IMR-90 (cell line): ENCODE results near the gene SORCS1. TPM values are rescaled to one million over a fixed set of nuclear protein-coding genes. Genes with fewer than 3 reads are reported as not detected.

ENCODE experiments used
- ATAC-seq: fragments of 200-7000 bp; cut with Tn5 transposase; 2 replicates; pipeline ENCODE4 v1.9.1; 2020; ENCODE audit warnings: low read depth, mild to moderate bottlenecking, moderate library complexity
- BruUV-seq: library from RNA; stranded (reverse); fragments of 400-500 nt; replicated peaks from 2 replicates; lab custom pipeline; 2021; lab: Mats Ljungman, UMichigan
- CTCF ChIA-PET: fragments of 300-600 bp; formaldehyde crosslinking; extraction: SDS; loops from one replicate; lab custom pipeline; 2021; ENCODE audit warnings: antibody characterized with exemption; lab: Yijun Ruan, JAX
- POLR2A ChIA-PET: fragments of 300-600 bp; sonication (Branson Sonifier 250); formaldehyde crosslinking; loops from one replicate; lab custom pipeline; 2022; ENCODE audit warnings: antibody characterized with exemption; ENCODE audit not compliant: unreplicated experiment; lab: Charles Lee
- DNase-seq: peaks from one replicate; pipeline ENCODE4 v3.0.0; 2013
- H2AFZ ChIP-seq: replicated peaks from 2 replicates; pipeline ENCODE3; 2013; ENCODE audit warnings: low read length, mild to moderate bottlenecking; ENCODE audit not compliant: poor library complexity
- H2AK5ac ChIP-seq: 2 replicates; pipeline ENCODE4 v1.6.1; 2013; ENCODE audit warnings: low read depth, low read length, inconsistent platforms
- H2AK9ac ChIP-seq: replicated peaks from 2 replicates; pipeline ENCODE3; 2013; ENCODE audit warnings: mild to moderate bottlenecking, low read depth, low read length, moderate library complexity; ENCODE audit not compliant: poor library complexity
- H2BK120ac ChIP-seq: 2 replicates; pipeline ENCODE4 v1.6.1; 2013; ENCODE audit warnings: low read depth, low read length, inconsistent platforms
- H2BK15ac ChIP-seq: 3 replicates; pipeline ENCODE4 v1.6.1; 2013; ENCODE audit warnings: low read depth, low read length, inconsistent platforms
- H2BK20ac ChIP-seq: 2 replicates; pipeline ENCODE4 v1.6.1; 2013; ENCODE audit warnings: low read depth, mild to moderate bottlenecking, inconsistent platforms, low read length, moderate library complexity
- H2BK5ac ChIP-seq: 2 replicates; pipeline ENCODE4 v1.6.1; 2013; ENCODE audit warnings: mild to moderate bottlenecking, low read depth, low read length, inconsistent platforms; ENCODE audit not compliant: poor library complexity, severe bottlenecking
- H3K14ac ChIP-seq: replicated peaks from 2 replicates; pipeline ENCODE4 v1.6.1; 2013; ENCODE audit warnings: low read depth, low read length, inconsistent platforms
- H3K18ac ChIP-seq: 2 replicates; pipeline ENCODE4 v1.6.1; 2013; ENCODE audit warnings: low read depth, low read length, control low read depth
- H3K23ac ChIP-seq: 2 replicates; pipeline ENCODE4 v1.6.1; 2013; ENCODE audit warnings: low read depth, low read length, inconsistent platforms
- H3K27ac ChIP-seq: 2 replicates; pipeline ENCODE4 v1.5.1; 2013; ENCODE audit warnings: mild to moderate bottlenecking, control low read depth, low read length; ENCODE audit not compliant: insufficient read depth
- H3K27me3 ChIP-seq: 2 replicates; pipeline ENCODE4 v1.6.1; 2013; ENCODE audit warnings: low read length; ENCODE audit not compliant: control insufficient read depth, insufficient read depth
- H3K36me3 ChIP-seq: 2 replicates; pipeline ENCODE4 v1.6.1; 2013; ENCODE audit warnings: low read length, mixed read lengths; ENCODE audit not compliant: control insufficient read depth, insufficient read depth
- H3K4ac ChIP-seq: 2 replicates; pipeline ENCODE4 v1.6.1; 2013; ENCODE audit warnings: low read depth, low read length, inconsistent platforms
- H3K4me1 ChIP-seq: 2 replicates; pipeline ENCODE4 v1.6.1; 2013; ENCODE audit warnings: low read length, mixed read lengths; ENCODE audit not compliant: control insufficient read depth, insufficient read depth
- H3K4me2 ChIP-seq: 2 replicates; pipeline ENCODE4 v1.6.1; 2013; ENCODE audit warnings: low read depth, mild to moderate bottlenecking, control low read depth, low read length, moderate library complexity
- H3K4me3 ChIP-seq: 2 replicates; pipeline ENCODE4 v1.5.1; 2013; ENCODE audit warnings: low read depth, mild to moderate bottlenecking, control low read depth, low read length, moderate library complexity; ENCODE audit not compliant: insufficient read depth
- H3K56ac ChIP-seq: 2 replicates; pipeline ENCODE4 v1.6.1; 2013; ENCODE audit warnings: low read length, inconsistent platforms; ENCODE audit not compliant: insufficient read depth; ENCODE audit errors: extremely low read depth
- H3K79me1 ChIP-seq, 2 experiments: 2 replicates each; pipeline ENCODE4 v1.6.1; 2013; ENCODE audit warnings: low read length in 2 of 2, inconsistent platforms in 1 of 2, low read depth in 1 of 2
- H3K9ac ChIP-seq: 2 replicates; pipeline ENCODE4 v1.6.1; 2013; ENCODE audit warnings: low read depth, low read length, control low read depth
- H3K9me1 ChIP-seq: 2 replicates; pipeline ENCODE4 v1.6.1; 2013; ENCODE audit warnings: low read length, inconsistent platforms; ENCODE audit not compliant: insufficient read depth
- H3K9me3 ChIP-seq: 2 replicates; pipeline ENCODE4 v1.6.1; 2013; ENCODE audit warnings: low read length; ENCODE audit not compliant: control insufficient read depth, insufficient read depth
- H4K20me1 ChIP-seq: 2 replicates; pipeline ENCODE4 v1.6.1; 2013; ENCODE audit warnings: low read length, inconsistent platforms; ENCODE audit not compliant: insufficient read depth
- H4K5ac ChIP-seq: 2 replicates; pipeline ENCODE4 v1.6.1; 2013; ENCODE audit warnings: mild to moderate bottlenecking, low read depth, low read length, control low read depth
- H4K8ac ChIP-seq, 2 experiments: 2 replicates each; pipeline ENCODE4 v1.6.1; 2013; ENCODE audit warnings: low read depth in 2 of 2, low read length in 2 of 2, control low read depth in 1 of 2, inconsistent platforms in 1 of 2
- H4K91ac ChIP-seq: 2 replicates; pipeline ENCODE4 v1.6.1; 2013; ENCODE audit warnings: low read depth, low read length, inconsistent platforms; ENCODE audit not compliant: insufficient read depth
- CEBPB ChIP-seq: IDR thresholded peaks from 2 replicates; pipeline ENCODE4 v1.6.1; 2012; ENCODE audit warnings: low read depth, low read length, improper control_type of control experiment
- FOS ChIP-seq: fragments of 150-350 bp; IDR thresholded peaks from 2 replicates; pipeline ENCODE4 v1.6.1; 2016; ENCODE audit warnings: low read depth, low read length
- MAFK ChIP-seq: IDR thresholded peaks from 2 replicates; pipeline ENCODE4 v1.6.1; 2012; ENCODE audit warnings: low read depth, low read length, improper control_type of control experiment
- MXI1 ChIP-seq: IDR thresholded peaks from 2 replicates; pipeline ENCODE4 v1.6.1; 2012; ENCODE audit warnings: low read depth, mild to moderate bottlenecking, low read length, moderate library complexity, borderline replicate concordance
- POLR2A ChIP-seq: IDR thresholded peaks from 2 replicates; pipeline ENCODE4 v1.6.1; 2012; ENCODE audit warnings: mild to moderate bottlenecking, low read depth, low read length
- RAD21 ChIP-seq: IDR thresholded peaks from 2 replicates; pipeline ENCODE4 v1.6.1; 2012; ENCODE audit warnings: low read length, improper control_type of control experiment
- RFX5 ChIP-seq: IDR thresholded peaks from 2 replicates; pipeline ENCODE4 v1.8.0; 2012; ENCODE audit warnings: low read depth, mild to moderate bottlenecking, low read length, moderate library complexity
- SMC3 ChIP-seq: fragments of 150-350 bp; IDR thresholded peaks from 2 replicates; pipeline ENCODE4 v1.6.1; 2016; ENCODE audit warnings: low read depth, mild to moderate bottlenecking, antibody characterized with exemption, low read length, moderate library complexity
- WGBS, 2 experiments: methylation state at CpG; one replicate each; pipeline versions ENCODE4 v1.1.5 to v1.1.7; 2013; ENCODE audit warnings: missing lambda C conversion rate in 2 of 2; ENCODE audit not compliant: insufficient read length in 1 of 2; ENCODE audit errors: extremely low coverage in 2 of 2; 5-methylcytosine and 5-hydroxymethylcytosine counted together
- dilution Hi-C: fragments of 300-500 bp; cut with HindIII; formaldehyde crosslinking; loops from one replicate; pipeline ENCODE4 v1.14.3; 2018; ENCODE audit warnings: low sequenced_read_pairs; ENCODE audit not compliant: unreplicated experiment
- in situ Hi-C: fragments of 300-500 bp; cut with MboI; formaldehyde crosslinking; loops from 3 replicates; pipeline ENCODE4 v1.14.3; 2019; ENCODE audit warnings: low sequenced_read_pairs, inconsistent platforms, mixed read lengths
- intact Hi-C: fragments of 100-400 bp; cut with micrococcal nuclease; formaldehyde crosslinking; loops from 2 replicates; pipeline ENCODE4 v1.10.0; 2022
- polyA plus RNA-seq, 3 experiments: library from polyadenylated mRNA; depleted of rRNA; stranded (reverse); fragments of >200 nt; gene quantifications; 2 replicates each; pipeline ENCODE4 v1.2.3, GENCODE V29; 2012; ENCODE audit warnings: low replicate concordance in 1 of 3
- total RNA-seq: library from RNA; depleted of rRNA; stranded (reverse); fragments of >200 nt; gene quantifications from 2 replicates; pipeline ENCODE4 v1.2.3, GENCODE V29; 2012

SORCS1 gene
- total and polyA plus RNA-seq, 2 of the 4 experiments (the other 2 are of a cell fraction) = under 0.01 TPM; not detected in 1

GRCh38 chr10:106612381-106612780 lies 552.1 kb downstream of the SORCS1 start:
- Histone ChIP-seq H3K9me3 (peaks cover 2% of the 10 kb centered on the region; the same call in 1 of the 2 replicates), H3K9me1 (no peaks in the 10 kb centered on the region), H3K36me3 (no peaks in the 10 kb centered on the region), H2BK120ac (no peak overlapping the region), H4K91ac (no peak overlapping the region), H2BK15ac (no peak overlapping the region), H3K14ac (no peak overlapping the region), H3K4me2 (no peak overlapping the region), H2AK9ac (no peak overlapping the region), H4K8ac (no peak overlapping the region), H4K20me1 (no peaks in the 10 kb centered on the region), H3K18ac (no peak overlapping the region), H3K27me3 (no peaks in the 10 kb centered on the region), H2AFZ (no peak overlapping the region), H3K56ac (no peak overlapping the region), H2BK20ac (no peak overlapping the region), H3K4ac (no peak overlapping the region), H3K4me1 (no peaks in the 10 kb centered on the region), H3K23ac (no peak overlapping the region), H3K4me3 (no peak overlapping the region), H2BK5ac (no peak overlapping the region), H3K79me1 (no peaks in the 10 kb centered on the region), H4K5ac (no peak overlapping the region), H3K27ac (no peak overlapping the region), H2AK5ac (no peak overlapping the region), H3K9ac (no peak overlapping the region)
- dilution Hi-C loops = no loop called here
- intact Hi-C loops = no loop called here
- ChIA-PET POLR2A (no interaction called here), CTCF (no interaction called here)
- ATAC-seq (no peak), DNase-seq (no peak)
- BruUV-seq = no TSS peak
- TF ChIP-seq SMC3 (no peak), FOS (no peak), CEBPB (no peak), RAD21 (no peak), MAFK (no peak), POLR2A (no peak), MXI1 (no peak), RFX5 (no peak)
- in situ Hi-C loops = no loop called here
- WGBS, 2 experiments = no CpG with 5 or more reads among the region's 6 CpGs
